ENCODE measurements around the gene ELL.

GRCh38 chr19:18440415-18440877 lies 81.4 kb downstream of the ELL start:
- TF ChIP-seq CTCF (IDR thresholded peaks at IDR 0.05) (no peak), HMGXB4 (CRISPR knock-in tag; IDR thresholded peaks at IDR 0.05) (no peak), USF1 (CRISPR knock-in tag; IDR thresholded peaks at IDR 0.05) (no peak), ERG (CRISPR knock-in tag; IDR thresholded peaks at IDR 0.05) (no peak), TEAD4 (CRISPR knock-in tag; IDR thresholded peaks at IDR 0.05) (no peak), KAT7 (CRISPR knock-in tag; IDR thresholded peaks at IDR 0.05; ENCODE audit: borderline replicate concordance) (no peak), TCF7 (CRISPR knock-in tag; IDR thresholded peaks at IDR 0.05; ENCODE audit: low read depth) (no peak), E2F1 (CRISPR knock-in tag; IDR thresholded peaks at IDR 0.05) (no peak), MAX (CRISPR knock-in tag; IDR thresholded peaks at IDR 0.05) (no peak), ZNF263 (CRISPR knock-in tag; IDR thresholded peaks at IDR 0.05; ENCODE audit: low read depth) (no peak)
